DMS53 treated with DMSO at 0.1 percent for 48 hours (cell line): ENCODE measurements around the gene CDH12.
"Not testable (repeated sequence)": the region's sequence is repeated elsewhere in the genome, so short reads cannot be mapped to it uniquely, and the experiment has no call there.

ENCODE experiments used
- DNase-seq: peaks from one replicate; lab custom pipeline; 2025; ENCODE audit not compliant: unreplicated experiment; lab: John Stamatoyannopoulos, UW

CDH12 gene

DNA sequence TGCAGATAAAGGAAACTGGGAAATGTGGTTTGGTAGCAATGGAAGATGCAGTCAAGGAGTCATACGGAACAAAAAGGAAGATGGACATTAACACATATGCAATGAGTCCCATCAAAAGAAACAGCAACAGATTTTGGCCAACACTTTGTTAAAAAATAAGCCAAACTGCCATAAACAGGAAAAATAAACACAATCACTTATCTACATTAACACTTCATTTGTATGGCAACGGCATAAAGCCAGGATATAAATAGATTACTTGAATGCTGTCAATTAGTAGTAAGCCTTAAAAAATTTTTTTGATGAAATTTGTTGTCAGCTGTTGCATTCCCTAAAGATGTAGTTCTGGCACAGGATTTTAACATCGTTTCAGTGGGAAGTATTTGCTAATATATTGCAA lies 190.8 kb downstream of the CDH12 start:
- DNase-seq = no peak

DNA sequence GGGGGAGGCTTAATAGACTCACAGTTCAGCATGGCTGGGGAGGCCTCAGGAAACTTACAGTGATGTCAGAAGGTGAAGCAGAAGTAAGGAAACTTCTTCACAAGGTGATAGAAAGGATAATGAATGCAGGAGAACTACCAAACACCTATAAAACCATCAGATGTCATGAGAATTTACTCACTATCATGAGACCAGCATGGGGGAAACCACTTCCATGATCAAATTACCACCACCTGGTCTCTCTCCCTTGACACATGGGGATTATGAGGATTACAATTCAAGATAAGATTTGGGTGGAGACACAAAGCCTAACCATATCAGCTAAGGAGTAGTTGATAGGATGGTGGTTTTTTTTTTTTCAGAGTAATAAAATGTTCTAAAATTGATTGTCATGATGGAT lies 201.8 kb downstream of the CDH12 start:
- no peak for DNase-seq

DNA sequence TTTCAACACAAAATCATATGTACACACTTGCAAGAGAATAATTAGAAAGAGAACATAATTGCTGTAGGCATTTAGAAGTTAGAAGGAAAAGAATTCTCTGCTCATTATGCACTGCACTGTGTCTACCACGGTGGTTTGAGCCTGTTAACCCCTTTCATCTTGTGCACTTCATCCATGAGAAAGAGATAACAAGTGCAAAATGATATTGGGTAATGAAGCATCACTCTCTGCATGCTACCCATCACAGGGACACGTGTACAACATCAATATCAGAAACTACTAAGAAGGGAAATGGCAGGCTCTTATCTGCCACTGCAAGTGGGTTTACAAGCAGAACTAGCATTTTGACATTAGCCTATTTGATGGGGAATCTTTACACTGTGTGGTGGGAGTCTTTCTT lies 202.6 kb downstream of the CDH12 start:
- DNase-seq = no peak

GRCh38 chr5:22649074-22649473 lies 204.1 kb downstream of the CDH12 start:
- no peak for DNase-seq

GRCh38 chr5:22644859-22645258 lies 208.3 kb downstream of the CDH12 start:
- no peak for DNase-seq

DNA sequence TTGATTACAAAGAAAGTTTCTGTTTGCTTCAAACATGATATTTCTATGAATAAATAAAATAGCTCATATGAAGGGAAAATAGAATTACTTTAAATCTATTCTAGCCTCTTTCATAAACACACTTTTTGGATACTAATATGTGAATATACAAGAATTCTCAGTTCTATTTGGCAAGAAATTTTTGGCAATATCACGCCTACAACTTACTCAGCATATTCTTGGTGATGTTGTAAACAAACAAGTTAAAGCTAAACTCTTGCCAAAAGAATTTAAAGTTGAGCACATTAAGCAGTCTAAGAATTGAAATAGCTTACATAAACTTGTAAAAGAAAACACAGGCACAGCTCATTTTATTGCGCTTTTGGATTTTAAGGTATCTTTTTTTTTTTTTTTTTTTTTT lies 209.8 kb downstream of the CDH12 start:
- DNase-seq = no peak

GRCh38 chr5:22631683-22632082 lies 221.5 kb downstream of the CDH12 start:
- no peak for DNase-seq

- DNase-seq = no peak
Measured at GRCh38 chr5:22627029-22627428, 226.1 kb downstream of the CDH12 start.

- no peak for DNase-seq
Measured at GRCh38 chr5:22625451-22625850, 227.7 kb downstream of the CDH12 start.

- DNase-seq = no peak
Measured at GRCh38 chr5:22621084-22621483, 232.1 kb downstream of the CDH12 start.

- no peak for DNase-seq
Measured at GRCh38 chr5:22615964-22616363, 237.2 kb downstream of the CDH12 start.

GRCh38 chr5:22614486-22615094 lies 238.6 kb downstream of the CDH12 start:
- DNase-seq = no peak

DNA sequence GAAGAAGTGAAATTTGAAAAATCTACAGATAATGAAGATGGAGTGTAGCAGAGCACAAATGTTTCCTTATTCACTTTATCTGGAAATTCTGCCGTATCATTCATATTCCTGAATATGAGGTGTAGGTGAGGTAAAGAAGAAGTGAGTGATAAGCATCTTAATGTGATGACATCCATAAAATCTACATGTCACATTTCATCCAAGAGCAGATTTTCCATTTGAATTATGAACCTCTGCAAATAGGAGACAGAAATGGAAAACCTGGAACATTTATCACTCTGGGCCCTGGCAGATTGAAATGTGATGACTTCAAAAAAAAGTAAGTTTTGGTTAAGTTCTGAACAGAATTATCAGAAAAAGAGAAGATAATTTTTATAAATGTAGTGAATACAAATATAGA lies 240.2 kb downstream of the CDH12 start:
- no peak for DNase-seq

DNA sequence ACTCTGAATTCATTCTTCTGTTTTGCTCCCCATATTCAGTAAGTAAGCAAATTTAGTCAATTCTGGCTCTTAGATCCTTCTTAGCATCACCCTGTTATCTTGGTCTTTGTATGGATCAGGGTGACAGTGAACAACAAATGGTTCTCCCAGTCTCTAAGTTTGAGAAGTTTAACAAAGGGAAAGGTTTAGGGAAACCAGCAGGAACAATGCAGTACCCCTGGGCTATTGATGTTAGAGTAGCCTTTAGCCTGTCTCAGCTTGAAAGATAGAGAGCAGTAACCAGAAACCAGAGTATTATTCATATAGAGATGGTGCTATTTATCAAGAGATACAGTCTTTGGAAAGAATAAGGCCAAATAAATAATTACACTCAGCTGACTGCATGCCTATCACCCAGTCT lies 241.8 kb downstream of the CDH12 start:
- DNase-seq = no peak

DNA sequence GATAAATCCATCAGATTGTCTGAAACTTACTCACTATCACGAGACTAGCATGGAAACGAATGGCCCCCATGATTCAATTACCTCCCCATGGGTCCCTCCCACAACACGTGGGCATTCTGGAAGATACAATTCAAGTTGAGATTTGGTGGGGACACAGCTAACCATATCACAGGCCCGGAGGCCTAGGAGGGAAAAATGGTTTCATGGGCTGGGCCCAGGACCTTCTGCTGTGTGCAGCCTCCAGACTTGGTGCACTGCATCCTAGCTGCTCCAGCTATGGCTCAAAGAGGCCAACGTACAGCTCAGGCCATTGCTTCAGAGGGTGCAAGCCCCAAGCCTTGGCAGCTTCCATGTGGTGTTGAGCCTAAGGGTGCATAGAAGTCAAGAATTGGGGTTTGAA lies 245.6 kb downstream of the CDH12 start:
- DNase-seq = not testable (repeated sequence)

GRCh38 chr5:22605473-22605872 lies 247.7 kb downstream of the CDH12 start:
- no peak for DNase-seq

DNA sequence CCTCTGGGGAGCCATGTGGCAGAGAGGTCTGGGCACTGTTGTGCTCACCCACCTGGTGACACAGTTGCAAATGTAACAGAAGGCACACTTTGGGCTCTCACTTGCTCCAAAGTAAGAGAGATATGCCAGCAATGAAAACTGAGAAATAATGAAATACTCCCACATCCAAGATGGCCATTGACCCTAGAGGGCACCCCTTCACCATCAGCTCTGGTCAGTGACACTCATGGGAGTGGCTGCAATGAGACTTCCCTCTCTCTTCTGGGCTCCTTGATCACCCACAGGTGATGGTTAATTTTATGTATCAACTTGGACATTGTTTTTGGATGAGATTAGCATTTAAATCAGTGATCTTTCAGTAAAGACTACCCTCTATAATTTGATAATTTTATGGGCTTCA lies 248.4 kb downstream of the CDH12 start:
- no peak for DNase-seq

DNA sequence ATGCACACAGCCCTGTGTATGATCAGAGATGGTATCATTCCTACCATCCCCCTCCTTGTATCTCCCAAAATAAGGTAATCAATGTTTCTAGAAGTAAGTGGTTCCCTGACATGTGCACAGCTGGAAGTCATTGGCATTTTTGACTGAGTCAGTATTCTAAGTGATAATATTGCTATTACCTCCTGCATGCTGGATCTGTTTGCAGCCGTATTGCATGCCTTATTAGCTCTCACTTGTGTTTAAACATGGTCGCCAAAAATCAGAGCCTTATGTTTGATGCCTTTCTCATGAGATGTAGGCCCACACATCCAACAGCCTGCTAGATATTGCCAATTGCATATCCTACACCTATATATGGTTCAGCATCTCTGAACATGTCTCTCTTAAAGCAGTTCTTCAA lies 254.3 kb downstream of the CDH12 start:
- no peak for DNase-seq

- no peak for DNase-seq
Measured at GRCh38 chr5:22596404-22596970, 256.7 kb downstream of the CDH12 start.

DNA sequence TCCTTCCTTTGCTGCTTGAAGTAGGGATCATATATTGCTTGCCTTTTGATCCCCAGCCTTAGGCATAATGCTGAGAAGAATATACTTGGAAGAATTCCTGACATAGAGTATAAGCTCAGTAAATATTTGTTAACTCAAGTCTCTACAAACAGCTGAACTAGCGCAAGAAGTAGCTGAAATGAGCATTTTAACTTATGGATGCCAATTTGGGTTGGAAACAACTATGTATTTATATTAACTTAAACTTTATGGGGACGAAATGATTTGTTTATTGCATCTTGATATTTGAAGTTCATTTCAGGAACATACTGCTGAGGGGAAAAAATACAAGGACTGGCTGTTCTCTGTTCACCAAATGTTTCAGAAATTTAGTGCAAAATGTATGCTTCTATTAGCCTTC lies 258.7 kb downstream of the CDH12 start:
- DNase-seq = no peak

- DNase-seq = no peak
Measured at GRCh38 chr5:22593592-22593991, 259.6 kb downstream of the CDH12 start.

GRCh38 chr5:22591461-22591860 lies 261.7 kb downstream of the CDH12 start:
- no peak for DNase-seq

GRCh38 chr5:22590677-22591268 lies 262.4 kb downstream of the CDH12 start:
- DNase-seq = no peak
